ENCODE results near the gene SMARCD3.

DNA sequence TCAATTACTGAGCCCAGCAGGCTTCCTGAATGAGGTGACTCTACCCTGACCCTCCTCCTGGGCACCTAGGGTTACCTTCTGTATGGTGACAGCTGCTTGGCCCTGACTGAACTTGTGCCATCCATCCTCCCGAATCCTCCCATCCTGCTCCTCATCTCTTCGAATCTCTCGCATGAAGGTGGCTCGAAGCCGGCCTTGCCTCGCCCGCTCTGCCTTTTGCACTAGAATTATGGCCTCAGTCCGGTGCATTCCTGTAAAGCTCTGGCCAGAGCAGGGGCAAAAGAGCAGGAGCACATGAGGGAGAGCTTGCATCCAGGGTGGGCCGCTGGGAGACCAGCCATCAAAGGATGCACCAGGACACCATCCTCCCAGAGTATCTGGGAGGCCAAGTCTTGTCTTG is 45.7 kb downstream of the SMARCD3 start:
- no peak for TF ChIP-seq CTCF (IDR thresholded peaks at IDR 0.05; ENCODE audit: low read length)
- TF ChIP-seq EZH2 (IDR thresholded peaks at IDR 0.05; ENCODE audit: borderline replicate concordance, low read length), result no peak
